Lower lobe of right lung (tissue), 2 donors: Measurements from ENCODE around the gene KRT36. TPM values are rescaled to one million over a fixed set of nuclear protein-coding genes. Genes with fewer than 3 reads are reported as not detected.

Experiments
- ATAC-seq, 2 donors: fragments of 200-7000 bp; cut with Tn5 transposase; one replicate each; pipeline ENCODE4 v1.9.1; 2020 to 2022; ENCODE audit warnings: mild to moderate bottlenecking in 2 of 2, moderate library complexity in 2 of 2
- DNase-seq: peaks from one replicate; pipeline ENCODE4 v3.0.0-alpha.2; 2020
- H3K27ac ChIP-seq: fragments of 200-600 bp; one replicate; pipeline ENCODE4 v1.8.0; 2022
- H3K27me3 ChIP-seq: fragments of 200-600 bp; one replicate; pipeline ENCODE4 v1.8.0; 2022; ENCODE audit warnings: low read depth
- H3K36me3 ChIP-seq: fragments of 200-600 bp; one replicate; pipeline ENCODE4 v1.8.0; 2022; ENCODE audit warnings: mild to moderate bottlenecking
- H3K4me1 ChIP-seq: fragments of 200-600 bp; one replicate; pipeline ENCODE4 v1.8.0; 2022
- H3K4me3 ChIP-seq: fragments of 200-600 bp; one replicate; pipeline ENCODE4 v1.8.0; 2022; ENCODE audit warnings: mild to moderate bottlenecking
- H3K9me3 ChIP-seq: fragments of 200-600 bp; one replicate; pipeline ENCODE4 v1.8.0; 2022
- intact Hi-C: fragments of 100-400 bp; cut with DNase I; formaldehyde crosslinking; loops from one replicate; pipeline ENCODE4 v1.11.0; 2022
- total RNA-seq: library from RNA; stranded (reverse); fragmentation: NEBNext Ultra II Directional; extraction: Animal tissue kit (Norgen Biotek cat#: 25700); gene quantifications from one replicate; pipeline ENCODE4 v1.2.1, GENCODE V29; 2021
- TF ChIP-seq, protein P1 (sequence below): fragments of 200-600 bp; IDR thresholded peaks from one replicate; pipeline ENCODE4 v1.8.0; 2022; ENCODE audit warnings: antibody characterized with exemption, mild to moderate bottlenecking
- donor health status: DM: no; HTN: yes; CAD: no; lungs with severe emphysema.

KRT36 gene
- total RNA-seq, 1 donor from 2014 or later, result not detected

DNA sequence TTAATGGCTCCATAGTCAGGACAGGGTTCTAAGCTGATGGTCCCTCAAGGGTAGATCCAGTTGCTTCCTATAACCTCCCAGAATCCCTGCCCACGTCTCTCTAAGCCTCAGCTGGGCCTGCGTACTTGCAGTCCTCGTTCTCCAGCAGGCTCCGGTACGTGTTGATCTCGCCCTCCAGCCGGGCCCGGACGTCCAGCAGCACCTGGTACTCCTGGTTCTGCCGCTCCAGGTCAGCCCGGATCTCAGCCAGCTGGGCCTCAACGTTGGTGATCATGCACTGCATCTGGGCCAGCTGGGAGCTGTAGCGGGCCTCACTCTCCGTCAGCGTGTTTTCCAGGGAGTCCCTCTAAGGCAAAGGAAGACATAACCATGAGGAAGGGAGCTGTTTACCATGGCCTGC is 27.0 kb downstream of the KRT36 start:
- DNase-seq (no peak), ATAC-seq (no peak)
- Histone ChIP-seq H3K9me3 (no peaks in the 10 kb centered on the region), H3K4me1 (peaks cover 12% of the 10 kb centered on the region), H3K36me3 (no peaks in the 10 kb centered on the region), H3K4me3 (no peak overlapping the region), H3K27ac (no peak overlapping the region), H3K27me3 (no peaks in the 10 kb centered on the region)
- TF ChIP-seq, protein P1, sequence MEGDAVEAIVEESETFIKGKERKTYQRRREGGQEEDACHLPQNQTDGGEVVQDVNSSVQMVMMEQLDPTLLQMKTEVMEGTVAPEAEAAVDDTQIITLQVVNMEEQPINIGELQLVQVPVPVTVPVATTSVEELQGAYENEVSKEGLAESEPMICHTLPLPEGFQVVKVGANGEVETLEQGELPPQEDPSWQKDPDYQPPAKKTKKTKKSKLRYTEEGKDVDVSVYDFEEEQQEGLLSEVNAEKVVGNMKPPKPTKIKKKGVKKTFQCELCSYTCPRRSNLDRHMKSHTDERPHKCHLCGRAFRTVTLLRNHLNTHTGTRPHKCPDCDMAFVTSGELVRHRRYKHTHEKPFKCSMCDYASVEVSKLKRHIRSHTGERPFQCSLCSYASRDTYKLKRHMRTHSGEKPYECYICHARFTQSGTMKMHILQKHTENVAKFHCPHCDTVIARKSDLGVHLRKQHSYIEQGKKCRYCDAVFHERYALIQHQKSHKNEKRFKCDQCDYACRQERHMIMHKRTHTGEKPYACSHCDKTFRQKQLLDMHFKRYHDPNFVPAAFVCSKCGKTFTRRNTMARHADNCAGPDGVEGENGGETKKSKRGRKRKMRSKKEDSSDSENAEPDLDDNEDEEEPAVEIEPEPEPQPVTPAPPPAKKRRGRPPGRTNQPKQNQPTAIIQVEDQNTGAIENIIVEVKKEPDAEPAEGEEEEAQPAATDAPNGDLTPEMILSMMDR, result no peak
- intact Hi-C loops, result no loop called here

- Histone ChIP-seq H3K4me3 (no peak overlapping the region), H3K27me3 (no peaks in the 10 kb centered on the region), H3K4me1 (no peaks in the 10 kb centered on the region), H3K36me3 (no peaks in the 10 kb centered on the region), H3K9me3 (no peaks in the 10 kb centered on the region), H3K27ac (no peak overlapping the region)
- DNase-seq, result no peak
- TF ChIP-seq, protein P1, result no peak
- intact Hi-C loops, result no loop called here
- no peak for ATAC-seq
Observed at GRCh38 chr17:41457676-41458075, 32.0 kb downstream of the KRT36 start.

- Histone ChIP-seq H3K27ac (no peak overlapping the region), H3K4me3 (no peak overlapping the region), H3K36me3 (no peaks in the 10 kb centered on the region), H3K27me3 (no peaks in the 10 kb centered on the region), H3K9me3 (no peaks in the 10 kb centered on the region), H3K4me1 (no peaks in the 10 kb centered on the region)
- no peak for DNase-seq
- ATAC-seq, result no peak
- intact Hi-C loops, result no loop called here
- TF ChIP-seq, protein P1, result no peak
Observed at GRCh38 chr17:41456204-41456603, 33.5 kb downstream of the KRT36 start.

GRCh38 chr17:41455236-41455635 is 34.5 kb downstream of the KRT36 start:
- DNase-seq (no peak), ATAC-seq (no peak)
- intact Hi-C loops, result no loop called here
- TF ChIP-seq, protein P1, result no peak
- no peaks in the 10 kb centered on the region for H3K36me3 ChIP-seq
- no peaks in the 10 kb centered on the region for H3K27me3 ChIP-seq
- no peak overlapping the region for H3K27ac ChIP-seq
- no peaks in the 10 kb centered on the region for H3K4me1 ChIP-seq
- no peaks in the 10 kb centered on the region for H3K9me3 ChIP-seq
- H3K4me3 ChIP-seq, result no peak overlapping the region

GRCh38 chr17:41453066-41453465 is 36.6 kb downstream of the KRT36 start:
- Histone ChIP-seq H3K9me3 (no peaks in the 10 kb centered on the region), H3K4me1 (no peaks in the 10 kb centered on the region), H3K4me3 (no peak overlapping the region), H3K27me3 (no peaks in the 10 kb centered on the region), H3K27ac (no peak overlapping the region), H3K36me3 (no peaks in the 10 kb centered on the region)
- intact Hi-C loops, result no loop called here
- TF ChIP-seq, protein P1, result no peak
- no peak for DNase-seq
- ATAC-seq, result no peak

DNA sequence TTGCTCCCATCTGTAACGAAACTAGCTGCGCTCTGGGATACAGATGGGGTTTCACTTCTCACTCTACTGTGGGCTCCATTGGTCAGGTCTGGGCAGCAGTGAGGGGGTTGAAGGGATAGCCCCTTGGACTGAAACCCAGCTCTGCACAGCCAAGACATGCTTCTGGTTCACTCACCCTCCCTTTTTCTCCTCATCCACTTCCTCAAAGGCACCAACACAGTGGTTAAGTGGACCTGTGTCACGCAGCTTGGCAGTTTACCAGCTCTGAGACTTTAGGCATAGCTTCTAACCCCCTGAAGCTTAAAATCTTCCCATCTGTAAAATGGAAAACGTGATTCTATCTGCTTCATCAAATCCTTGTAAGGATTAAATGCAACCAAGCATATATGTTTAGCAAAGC is 37.4 kb downstream of the KRT36 start:
- DNase-seq (no peak), ATAC-seq (no peak)
- H3K9me3 ChIP-seq, result no peaks in the 10 kb centered on the region
- H3K4me3 ChIP-seq, result no peak overlapping the region
- no peaks in the 10 kb centered on the region for H3K27me3 ChIP-seq
- no peaks in the 10 kb centered on the region for H3K36me3 ChIP-seq
- intact Hi-C loops, result no loop called here
- TF ChIP-seq, protein P1, result no peak
- H3K27ac ChIP-seq, result no peak overlapping the region
- H3K4me1 ChIP-seq, result no peaks in the 10 kb centered on the region
